Stomach (tissue), 9 donors: ENCODE measurements around the gene ATP6AP1. TPM values are rescaled to one million over a fixed set of nuclear protein-coding genes. Genes with fewer than 3 reads are reported as not detected.

Source experiments
- DNase-seq, 2 donors: peaks; one replicate each; pipeline versions ENCODE4 v3.0.0 to v3.0.0-alpha.2; 2013 to 2019
- H3K27ac ChIP-seq, 5 donors: fragments of 200-600 bp in 4 of 5; sonication (generic) in 4 of 5; one replicate each; pipeline ENCODE4 v1.5.1; 2013 to 2019; ENCODE audit warnings: mild to moderate bottlenecking in 1 of 5, moderate library complexity in 1 of 5
- H3K27me3 ChIP-seq, 3 donors: fragments of 200-600 bp; sonication (generic); one replicate each; pipeline ENCODE4 v1.5.1; 2017 to 2019; ENCODE audit warnings: mixed run types in 1 of 3
- H3K36me3 ChIP-seq, 4 donors: fragments of 200-600 bp; sonication (generic); 1 replicate in 3 of 4; 2 replicates in 1 of 4; pipeline ENCODE4 v1.5.1; 2016 to 2019
- H3K4me1 ChIP-seq, 4 donors: fragments of 200-600 bp; sonication (generic); one replicate each; pipeline ENCODE4 v1.5.1; 2016 to 2019
- H3K4me3 ChIP-seq, 4 donors: fragments of 200-600 bp; sonication (generic) in 3 of 4; one replicate each; pipeline ENCODE4 v1.5.1; 2016 to 2019; ENCODE audit warnings: mild to moderate bottlenecking in 1 of 4
- H3K9me3 ChIP-seq, 4 donors: fragments of 200-600 bp; sonication (generic); one replicate each; pipeline ENCODE4 v1.5.1; 2016 to 2019
- CTCF ChIP-seq, 7 experiments: fragments of 450-650 bp in 4 of 7; fragments of 200-600 bp in 3 of 7; sonication (generic) in 3 of 7; IDR thresholded peaks; one replicate each; pipeline ENCODE4 v1.5.1; 2016 to 2019; ENCODE audit warnings: antibody characterized with exemption in 7 of 7, control low read depth in 2 of 7, mild to moderate bottlenecking in 1 of 7
- EP300 ChIP-seq: sonication (generic); formaldehyde crosslinking; IDR thresholded peaks from one replicate; pipeline ENCODE4 v1.6.1; 2017; ENCODE audit warnings: antibody characterized with exemption
- POLR2A ChIP-seq, 4 donors: fragments of 450-650 bp; IDR thresholded peaks; one replicate each; pipeline ENCODE4 v1.6.1; 2016; ENCODE audit warnings: antibody characterized with exemption in 4 of 4, control low read depth in 2 of 4, mild to moderate bottlenecking in 1 of 4, moderate library complexity in 1 of 4
- POLR2AphosphoS5 ChIP-seq, 3 donors: sonication (generic); formaldehyde crosslinking; IDR thresholded peaks; one replicate each; pipeline ENCODE4 v1.6.1; 2016; ENCODE audit warnings: antibody characterized with exemption in 3 of 3
- WGBS, 5 donors: extraction: QIAGEN DNeasy Blood & Tissue Kit in 3 of 5; methylation state at CpG; one replicate each; pipeline versions ENCODE4 v1.1.5 to v1.1.7; 2013 to 2018; 5-methylcytosine and 5-hydroxymethylcytosine counted together
- intact Hi-C: fragments of 100-400 bp; cut with DNase I; formaldehyde crosslinking; loops from one replicate; pipeline ENCODE4 v1.15.1; 2023; ENCODE audit warnings: low total_unique reads
- polyA plus RNA-seq, 3 donors: library from polyadenylated mRNA; stranded (reverse); fragments of 200-250 nt; gene quantifications; one replicate each; pipeline ENCODE4 v1.2.3, GENCODE V29; 2013
- total RNA-seq, 5 donors: library from RNA; depleted of rRNA; stranded (reverse); fragments of >200 nt; gene quantifications; one replicate each; pipeline versions ENCODE4 v1.1.0 to v1.2.3, GENCODE V29; 2014 to 2016
- donor health status: healthy with polysubstance abuse.
- donor health status: Bipolar disorder and iron deficiency.
- donor health status: healthy.

The ATP6AP1 gene
- total and polyA plus RNA-seq, 8 donors = 13.4 to 69.3 (median 30.8) TPM

- Histone ChIP-seq H3K27me3 (no peaks in the 10 kb centered on the region), H3K36me3 (peaks cover 0 to 31% (median 20%) of the 10 kb centered on the region in 4 donors), H3K4me1 (peaks cover 0 to 39% (median 28%) of the 10 kb centered on the region in 4 donors), H3K4me3 (no peak overlapping the region), H3K27ac (no peak overlapping the region), H3K9me3 (no peaks in the 10 kb centered on the region)
- no peak for TF ChIP-seq CTCF (IDR thresholded peaks at IDR 0.05)
- TF ChIP-seq EP300 = no peak
- WGBS, 5 donors = 79 to 92% (median 81%) methylated on average over 2 to 7 of the region's 7 CpGs
- no peak for DNase-seq
- intact Hi-C loops = no loop called here
Observed at GRCh38 chrX:154483325-154483724, 54.8 kb downstream of the ATP6AP1 start.

- H3K27me3 ChIP-seq = no peaks in the 10 kb centered on the region
- no peak for DNase-seq
Observed at GRCh38 chrX:154484255-154485149, 56.0 kb downstream of the ATP6AP1 start.

GRCh38 chrX:154485150-154486051, 56.9 kb downstream of the ATP6AP1 start:
- Histone ChIP-seq H3K4me1 (peaks cover 0 to 51% (median 35%) of the 10 kb centered on the region in 4 donors), H3K27me3 (no peaks in the 10 kb centered on the region), H3K9me3 (no peaks in the 10 kb centered on the region), H3K36me3 (peaks cover 0 to 31% (median 23%) of the 10 kb centered on the region in 4 donors), H3K27ac (peak overlapping the region; percentile 81 to 91 (median 84)), H3K4me3 (peak overlapping the region; percentile 63 to 68 (median 66))
- TF ChIP-seq CTCF (IDR thresholded peaks at IDR 0.05) = no peak
- no peak for TF ChIP-seq EP300
- TF ChIP-seq POLR2A (IDR thresholded peaks at IDR 0.05) = no peak
- TF ChIP-seq POLR2AphosphoS5 (IDR thresholded peaks at IDR 0.05) = no peak
- no peak for DNase-seq
- 20 to 71% (median 52%) methylated on average over 5 to 35 of the region's 35 CpGs for WGBS, 5 donors
- intact Hi-C loops = no loop called here

More at GRCh38 chrX:154484255-154485149, 56.0 kb downstream of the ATP6AP1 start:
- peaks cover 0 to 31% (median 23%) of the 10 kb centered on the region in 4 donors for H3K36me3 ChIP-seq
- TF ChIP-seq EP300 (no peak), CTCF (IDR thresholded peaks at IDR 0.05) (no peak), POLR2A (IDR thresholded peaks at IDR 0.05) (no peak), POLR2AphosphoS5 (IDR thresholded peaks at IDR 0.05) (no peak)
- peaks cover 0 to 48% (median 34%) of the 10 kb centered on the region in 4 donors for H3K4me1 ChIP-seq
- H3K27ac ChIP-seq = peak overlapping the region in 1 of 5 donors; percentile 91
- intact Hi-C loops = no loop called here
- WGBS, 5 donors = 67 to 82% (median 79%) methylated on average over 7 to 16 of the region's 16 CpGs
- peak overlapping the region in 1 of 4 donors; percentile 63 for H3K4me3 ChIP-seq
- no peaks in the 10 kb centered on the region for H3K9me3 ChIP-seq

- no peaks in the 10 kb centered on the region for H3K9me3 ChIP-seq
- WGBS, 5 donors = 0 to 34% (median 2%) methylated on average over 8 to 33 of the region's 35 CpGs; no CpG with 5 or more reads in 2 of the 5 donors
- peak; percentile 45 to 50 for DNase-seq
- H3K4me1 ChIP-seq = peaks cover 0 to 52% (median 35%) of the 10 kb centered on the region in 4 donors
- peaks cover 0 to 31% (median 23%) of the 10 kb centered on the region in 4 donors for H3K36me3 ChIP-seq
- H3K4me3 ChIP-seq = peak overlapping the region; percentile 63 to 68 (median 66)
- intact Hi-C loops = no loop called here
- peak overlapping the region; percentile 81 to 91 (median 84) for H3K27ac ChIP-seq
- TF ChIP-seq CTCF (IDR thresholded peaks at IDR 0.05) = no peak
- TF ChIP-seq POLR2A (IDR thresholded peaks at IDR 0.05) = no peak
- TF ChIP-seq EP300 = no peak
- no peak for TF ChIP-seq POLR2AphosphoS5 (IDR thresholded peaks at IDR 0.05)
- no peaks in the 10 kb centered on the region for H3K27me3 ChIP-seq
Observed at GRCh38 chrX:154486052-154486395, 57.5 kb downstream of the ATP6AP1 start.
